ENCODE data around the gene LMTK3. TPM values are rescaled to one million over a fixed set of nuclear protein-coding genes. Genes with fewer than 3 reads are reported as not detected.
"Not testable (repeated sequence)": the region's sequence is repeated elsewhere in the genome, so short reads cannot be mapped to it uniquely, and the experiment has no call there.

The LMTK3 gene
- total RNA-seq, 1 experiment from 2014 or later, result 3.0 TPM

DNA sequence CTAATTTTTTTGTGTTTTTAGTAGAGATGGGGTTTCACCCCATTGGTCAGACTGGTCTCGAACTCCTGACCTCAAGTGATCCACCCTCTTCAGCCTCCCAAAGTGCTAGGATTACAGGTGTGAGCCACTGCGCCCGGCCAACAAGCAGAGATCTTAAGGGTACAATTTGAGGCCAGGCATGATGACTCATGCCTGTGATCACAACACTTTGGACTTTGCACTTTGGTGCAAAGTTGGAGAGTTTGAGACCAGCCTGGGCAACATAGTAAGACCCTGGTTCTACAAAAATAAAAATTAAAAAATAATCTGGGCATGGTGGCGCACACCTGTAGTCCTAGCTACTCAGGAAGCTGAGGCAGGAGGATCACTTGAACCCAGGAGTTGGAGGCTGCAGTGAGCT lies 7.8 kb upstream of the LMTK3 start:
- H3K36me3 ChIP-seq (replicated peaks; ENCODE audit: control insufficient read depth, insufficient read depth, low read length); H3K4me3 ChIP-seq (ENCODE audit: insufficient read depth, low read depth, low read length); DNase-seq; H3K27me3 ChIP-seq (ENCODE audit: control insufficient read depth, insufficient read depth, low read length): not testable (repeated sequence)

DNA sequence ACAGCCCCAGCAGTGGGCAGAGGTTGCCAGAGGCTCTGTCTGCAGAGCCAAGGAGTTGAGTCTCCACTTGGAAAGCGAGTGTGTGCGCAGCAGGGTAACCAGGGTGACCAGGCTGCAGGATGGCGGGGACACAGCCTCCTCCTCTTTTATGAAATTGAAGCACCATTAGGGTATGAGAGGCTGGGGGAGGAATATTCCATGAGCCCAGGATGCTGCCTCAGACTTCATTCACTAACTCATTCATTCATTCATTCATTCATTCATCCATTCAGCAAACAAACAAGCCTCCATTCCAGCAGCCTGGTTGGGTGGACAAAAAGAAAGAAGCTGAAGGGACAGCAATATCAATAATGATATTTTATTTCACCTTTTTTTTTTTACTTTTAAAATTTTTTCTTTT lies 6.6 kb upstream of the LMTK3 start:
- DNase-seq, result no peak

GRCh38 chr19:48516536-48516935 lies 4.9 kb upstream of the LMTK3 start:
- peaks cover 12% of the 10 kb centered on the region for H3K27me3 ChIP-seq (ENCODE audit: control insufficient read depth, insufficient read depth, low read length)
- no peak for DNase-seq
- no peak overlapping the region for H3K4me3 ChIP-seq (ENCODE audit: insufficient read depth, low read depth, low read length)
- H3K36me3 ChIP-seq (replicated peaks; ENCODE audit: control insufficient read depth, insufficient read depth, low read length), result no peaks in the 10 kb centered on the region

More for the DNA sequence above, 6.6 kb upstream of the LMTK3 start:
- Histone ChIP-seq H3K4me3 (ENCODE audit: insufficient read depth, low read depth, low read length) (no peak overlapping the region), H3K27me3 (ENCODE audit: control insufficient read depth, insufficient read depth, low read length) (peaks cover 3% of the 10 kb centered on the region; the same call in 1 of the 2 replicates), H3K36me3 (replicated peaks; ENCODE audit: control insufficient read depth, insufficient read depth, low read length) (no peaks in the 10 kb centered on the region)

GRCh38 chr19:48514123-48514458 lies 2.5 kb upstream of the LMTK3 start:
- Histone ChIP-seq H3K36me3 (replicated peaks; ENCODE audit: control insufficient read depth, insufficient read depth, low read length) (no peaks in the 10 kb centered on the region), H3K4me3 (ENCODE audit: insufficient read depth, low read depth, low read length) (peak overlapping the region; percentile 66), H3K27me3 (ENCODE audit: control insufficient read depth, insufficient read depth, low read length) (peaks cover 24% of the 10 kb centered on the region)
- DNase-seq, result peak; percentile 36

DNA sequence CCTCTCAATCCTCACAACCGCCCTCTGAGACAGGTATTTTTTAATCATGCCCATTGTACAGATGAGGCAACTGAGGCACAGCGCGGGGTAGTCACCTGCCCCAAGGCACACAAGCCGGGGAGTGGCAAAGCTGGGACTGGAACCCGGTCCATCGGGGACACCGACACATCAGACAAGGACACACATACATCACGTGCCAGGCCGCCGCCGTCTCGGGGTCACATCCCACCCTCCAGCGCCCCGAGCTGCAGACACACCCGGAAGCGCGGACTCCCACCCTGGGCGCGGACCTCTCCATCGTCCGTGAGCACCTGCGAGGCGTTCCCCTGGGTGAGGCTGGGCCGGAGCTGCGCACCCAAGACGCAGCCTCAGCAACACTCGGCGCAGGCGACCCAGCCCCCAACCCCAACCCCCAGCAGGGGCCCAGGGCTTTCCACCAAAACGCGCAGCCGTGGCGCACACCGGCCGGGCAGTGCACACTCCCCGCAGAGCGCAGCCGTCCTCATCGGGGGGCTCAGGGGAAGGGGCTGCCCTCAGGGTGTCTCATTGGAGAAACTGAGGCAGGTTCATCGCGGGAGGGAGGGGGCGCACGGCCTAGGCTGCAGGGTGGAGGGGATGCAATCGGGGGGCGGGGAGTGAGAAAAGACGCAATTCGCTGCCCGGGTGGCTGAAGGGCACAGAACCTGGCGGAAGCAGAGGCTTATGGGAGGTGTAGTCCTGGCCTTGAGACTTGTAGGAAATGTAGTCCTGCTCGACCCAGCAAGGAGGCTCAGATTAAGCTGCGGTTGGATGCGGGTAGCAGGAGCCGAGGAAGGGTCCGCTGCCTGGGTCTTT lies 1.9 kb upstream of the LMTK3 start:
- peak; percentile 93 for DNase-seq
- Histone ChIP-seq H3K4me3 (ENCODE audit: insufficient read depth, low read depth, low read length) (peak overlapping the region; percentile 66), H3K36me3 (replicated peaks; ENCODE audit: control insufficient read depth, insufficient read depth, low read length) (no peaks in the 10 kb centered on the region; the same call in 1 of the 2 replicates), H3K27me3 (ENCODE audit: control insufficient read depth, insufficient read depth, low read length) (peaks cover 25% of the 10 kb centered on the region)

GRCh38 chr19:48512504-48513288 lies 1.1 kb upstream of the LMTK3 start:
- Histone ChIP-seq H3K36me3 (replicated peaks; ENCODE audit: control insufficient read depth, insufficient read depth, low read length) (no peaks in the 10 kb centered on the region; the same call in 1 of the 2 replicates), H3K4me3 (ENCODE audit: insufficient read depth, low read depth, low read length) (no peak overlapping the region), H3K27me3 (ENCODE audit: control insufficient read depth, insufficient read depth, low read length) (peaks cover 25% of the 10 kb centered on the region)
- no peak for DNase-seq

GRCh38 chr19:48511321-48511731 lies 309 bp downstream of the LMTK3 start:
- no peak for DNase-seq
- Histone ChIP-seq H3K27me3 (ENCODE audit: control insufficient read depth, insufficient read depth, low read length) (peaks cover 25% of the 10 kb centered on the region), H3K4me3 (ENCODE audit: insufficient read depth, low read depth, low read length) (peak overlapping the region; percentile 41), H3K36me3 (replicated peaks; ENCODE audit: control insufficient read depth, insufficient read depth, low read length) (peaks cover 1% of the 10 kb centered on the region)

DNA sequence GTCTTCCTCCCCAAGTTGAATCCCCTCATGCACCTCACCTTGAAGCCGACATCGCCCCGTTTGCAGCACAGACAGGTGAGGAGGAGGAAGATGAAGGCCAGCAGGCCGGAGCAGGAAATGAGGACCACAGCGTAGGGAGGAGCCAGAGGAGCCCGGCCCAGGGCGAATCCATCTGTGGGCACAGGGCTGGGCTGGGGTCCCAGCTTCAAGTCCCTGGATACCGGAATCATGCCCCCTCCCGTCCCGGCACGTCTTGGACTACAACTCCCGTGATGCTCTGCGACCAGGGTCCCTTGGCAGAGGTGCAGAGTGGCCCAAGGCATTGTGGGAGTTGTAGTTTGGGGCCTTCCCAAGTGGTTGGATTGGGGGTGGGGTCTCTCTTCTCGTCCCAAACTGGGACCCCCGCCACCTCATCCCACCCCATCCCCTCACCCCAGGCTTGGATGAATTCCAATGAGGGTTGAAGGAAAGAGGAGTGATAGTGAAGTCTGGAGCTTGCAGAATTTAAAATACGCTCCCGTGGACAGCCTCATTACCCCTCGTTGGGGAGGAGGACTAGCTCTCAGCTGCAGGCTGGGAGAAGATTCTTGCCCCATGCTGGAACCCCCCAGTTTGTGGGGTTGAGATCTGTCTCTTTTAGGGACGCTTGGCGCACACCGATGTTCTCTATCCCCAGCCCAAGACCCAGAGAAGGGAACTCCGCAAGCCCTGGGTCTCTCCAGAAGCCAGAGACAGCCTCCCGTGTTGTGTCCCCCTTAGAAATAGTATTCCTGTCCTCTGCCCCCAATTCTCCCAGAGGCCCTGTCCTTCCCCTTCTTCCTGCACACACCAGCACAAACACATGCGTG lies 990 bp downstream of the LMTK3 start:
- peaks cover 1% of the 10 kb centered on the region for H3K36me3 ChIP-seq (replicated peaks; ENCODE audit: control insufficient read depth, insufficient read depth, low read length)
- peak overlapping the region; percentile 41 for H3K4me3 ChIP-seq (ENCODE audit: insufficient read depth, low read depth, low read length)
- H3K27me3 ChIP-seq (ENCODE audit: control insufficient read depth, insufficient read depth, low read length), result peaks cover 25% of the 10 kb centered on the region
- peak; percentile 85 for DNase-seq

- Histone ChIP-seq H3K4me3 (ENCODE audit: insufficient read depth, low read depth, low read length) (peak overlapping the region; percentile 37; the same call in 1 of the 2 replicates), H3K36me3 (replicated peaks; ENCODE audit: control insufficient read depth, insufficient read depth, low read length) (peaks cover 1% of the 10 kb centered on the region), H3K27me3 (ENCODE audit: control insufficient read depth, insufficient read depth, low read length) (peaks cover 25% of the 10 kb centered on the region)
- peak; percentile 85 for DNase-seq
These were observed 2.0 kb downstream of the LMTK3 start for GRCh38 chr19:48509467-48510194.

- Histone ChIP-seq H3K36me3 (replicated peaks; ENCODE audit: control insufficient read depth, insufficient read depth, low read length) (peaks cover 1% of the 10 kb centered on the region), H3K4me3 (ENCODE audit: insufficient read depth, low read depth, low read length) (no peak overlapping the region), H3K27me3 (ENCODE audit: control insufficient read depth, insufficient read depth, low read length) (peaks cover 25% of the 10 kb centered on the region)
- DNase-seq, result no peak
These were observed 2.8 kb downstream of the LMTK3 start for GRCh38 chr19:48508729-48509411.

DNA sequence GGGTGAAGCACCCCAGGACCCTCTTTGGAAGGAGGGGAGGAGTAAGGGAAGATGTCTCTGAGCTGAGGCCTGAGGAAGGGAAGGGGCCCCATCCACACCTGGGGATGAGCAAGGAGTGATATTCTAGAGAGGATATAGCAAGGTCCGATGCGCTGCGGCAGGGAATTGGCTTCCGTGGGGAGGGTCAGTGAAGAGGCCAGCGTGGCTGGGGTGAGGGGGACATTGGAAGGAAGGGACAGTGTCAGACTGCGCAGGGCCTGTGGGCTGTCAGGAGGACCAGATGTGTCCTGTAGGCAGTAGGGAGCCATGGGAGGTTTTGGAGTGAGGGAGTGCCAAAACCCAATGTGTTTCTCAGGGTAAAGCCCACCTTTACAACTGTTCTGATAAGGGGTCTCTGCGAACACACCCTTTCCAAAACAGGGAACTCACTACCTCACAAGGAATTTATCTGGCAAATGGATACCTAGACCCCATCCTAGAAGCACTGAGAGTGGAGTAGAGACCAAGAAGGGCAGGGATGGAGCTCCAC lies 3.7 kb downstream of the LMTK3 start:
- peaks cover 1% of the 10 kb centered on the region for H3K36me3 ChIP-seq (replicated peaks; ENCODE audit: control insufficient read depth, insufficient read depth, low read length)
- H3K27me3 ChIP-seq (ENCODE audit: control insufficient read depth, insufficient read depth, low read length), result peaks cover 20% of the 10 kb centered on the region
- H3K4me3 ChIP-seq (ENCODE audit: insufficient read depth, low read depth, low read length), result no peak overlapping the region
- no peak for DNase-seq

DNA sequence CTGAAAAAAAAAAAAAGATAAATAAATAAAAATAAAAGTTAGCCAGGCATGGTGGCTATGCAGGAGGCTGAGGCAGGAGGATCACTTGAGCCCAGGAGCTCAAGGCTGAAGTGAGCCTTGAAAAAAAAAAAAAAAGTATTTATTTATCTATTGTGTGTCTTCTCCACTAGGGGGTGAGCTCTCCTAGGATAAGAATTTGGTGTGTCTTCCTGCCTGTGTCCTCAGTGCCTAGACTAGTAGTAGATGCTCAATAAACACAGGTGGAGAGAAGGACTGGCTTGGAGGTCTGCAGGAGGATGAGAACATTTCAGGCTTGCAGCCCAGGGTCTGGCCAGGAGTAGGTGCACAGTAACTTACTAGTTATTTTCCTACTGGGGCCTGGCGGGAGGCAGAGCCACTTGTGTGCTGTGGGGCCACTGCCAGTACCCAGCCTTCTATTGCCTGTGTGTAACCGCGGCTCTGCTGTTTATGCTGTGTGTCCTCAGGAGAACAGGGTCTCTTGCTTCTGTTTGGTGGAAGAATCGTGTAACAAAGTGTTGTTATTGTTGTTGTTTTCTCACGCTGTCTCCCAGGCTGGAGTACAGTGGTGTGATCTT lies 5.4 kb downstream of the LMTK3 start:
- peak; percentile 75 for DNase-seq
- H3K27me3 ChIP-seq (ENCODE audit: control insufficient read depth, insufficient read depth, low read length), result peaks cover 12% of the 10 kb centered on the region; the same call in 1 of the 2 replicates
- H3K36me3 ChIP-seq (replicated peaks; ENCODE audit: control insufficient read depth, insufficient read depth, low read length), result peaks cover 1% of the 10 kb centered on the region
- no peak overlapping the region for H3K4me3 ChIP-seq (ENCODE audit: insufficient read depth, low read depth, low read length)
